Activated naive CD4-positive, alpha-beta T cell treated with anti-CD3 and anti-CD28 coated beads for 36 hours (primary cell): ENCODE results near the gene LAG3. TPM values are rescaled to one million over a fixed set of nuclear protein-coding genes. Genes with fewer than 3 reads are reported as not detected.
"Not testable (repeated sequence)": the region's sequence is repeated elsewhere in the genome, so short reads cannot be mapped to it uniquely, and the experiment has no call there.

Experiments used
- CTCF ChIA-PET: fragments of 350-600 bp; sonication (Branson Sonifier 250); formaldehyde crosslinking; loops from one replicate; lab custom pipeline; 2021; ENCODE audit warnings: antibody characterized with exemption; lab: Charles Lee
- DNase-seq: peaks from one replicate; pipeline ENCODE4 v3.0.0-alpha.2; 2020
- H3K27ac Mint-ChIP-seq: one replicate; pipeline ENCODE4 v1.8.0; 2021; ENCODE audit warnings: mild to moderate bottlenecking, mixed read lengths
- H3K27me3 Mint-ChIP-seq: one replicate; pipeline ENCODE4 v1.8.0; 2021; ENCODE audit warnings: low read depth, mixed read lengths
- H3K36me3 Mint-ChIP-seq: one replicate; pipeline ENCODE4 v1.8.0; 2021; ENCODE audit warnings: low read depth, mixed read lengths
- H3K4me1 Mint-ChIP-seq: one replicate; pipeline ENCODE4 v1.8.0; 2021; ENCODE audit warnings: low read depth, mixed read lengths
- H3K4me3 Mint-ChIP-seq: one replicate; pipeline ENCODE4 v1.8.0; 2021; ENCODE audit warnings: mild to moderate bottlenecking, moderate library complexity, mixed read lengths
- H3K9me3 Mint-ChIP-seq: one replicate; pipeline ENCODE4 v1.8.0; 2021; ENCODE audit warnings: mixed read lengths
- intact Hi-C: fragments of 100-400 bp; cut with micrococcal nuclease; formaldehyde crosslinking; loops from one replicate; pipeline ENCODE4 v1.15.1; 2023
- total RNA-seq, 2 experiments: library from RNA; stranded (reverse); gene quantifications; one replicate each; pipeline ENCODE4 v1.2.3, GENCODE V29; 2021

Gene LAG3
- total RNA-seq, 2 experiments from 2014 or later: 22.8 to 25.1 TPM

GRCh38 chr12:6742834-6743233 is 29.5 kb upstream of the LAG3 start:
- H3K4me1 Mint-ChIP-seq: peaks cover 38% of the 10 kb centered on the region
- peak overlapping the region; percentile 71 for H3K27ac Mint-ChIP-seq
- no peak overlapping the region for H3K4me3 Mint-ChIP-seq
- peaks cover 27% of the 10 kb centered on the region for H3K36me3 Mint-ChIP-seq
- H3K27me3 Mint-ChIP-seq: no peaks in the 10 kb centered on the region
- DNase-seq: no peak
- CTCF ChIA-PET: interaction anchor here (0.7 to 3.9 kb wide), 5 partner anchors 11 to 148 kb away, joined by 3 to 22 read pairs (median 3); partner anchors contain the start of genes COPS7A and MLF2
- peaks cover 8% of the 10 kb centered on the region for H3K9me3 Mint-ChIP-seq
- intact Hi-C loops: loop anchor here (1.0 kb wide), 1 partner anchor 19 kb away; the partner anchor contains the start of gene COPS7A

GRCh38 chr12:6743300-6743699 is 29.0 kb upstream of the LAG3 start:
- CTCF ChIA-PET: interaction anchor here (0.7 to 3.9 kb wide), 5 partner anchors 10 to 148 kb away, joined by 3 to 22 read pairs (median 3); partner anchors contain the start of genes COPS7A and MLF2
- Mint-ChIP-seq H3K27ac (peak overlapping the region; percentile 71), H3K4me1 (peaks cover 38% of the 10 kb centered on the region), H3K36me3 (peaks cover 31% of the 10 kb centered on the region)
- peak; percentile 57 for DNase-seq
- intact Hi-C loops: loop anchor here (1.0 kb wide), 1 partner anchor 19 kb away; the partner anchor contains the start of gene COPS7A
- not testable (repeated sequence) for H3K4me3 Mint-ChIP-seq, H3K9me3 Mint-ChIP-seq, H3K27me3 Mint-ChIP-seq

- Mint-ChIP-seq H3K4me3 (no peak overlapping the region), H3K36me3 (peaks cover 36% of the 10 kb centered on the region), H3K27ac (peak overlapping the region; percentile 90), H3K9me3 (peaks cover 8% of the 10 kb centered on the region), H3K4me1 (peaks cover 38% of the 10 kb centered on the region), H3K27me3 (no peaks in the 10 kb centered on the region)
- CTCF ChIA-PET: interaction anchor here (0.7 to 3.9 kb wide), 3 partner anchors 8 to 91 kb away, joined by 3 to 22 read pairs (median 3); partner anchors contain the start of gene MLF2
- intact Hi-C loops: no loop called here
- peak; percentile 72 for DNase-seq
Measured at GRCh38 chr12:6745741-6746525, 26.4 kb upstream of the LAG3 start.

GRCh38 chr12:6747216-6747615 is 25.1 kb upstream of the LAG3 start:
- H3K4me1 Mint-ChIP-seq: peaks cover 44% of the 10 kb centered on the region
- CTCF ChIA-PET: interaction anchor here (1.2 kb wide), 1 partner anchor 90 kb away, joined by 3 read pairs; no protein-coding TSS in a partner anchor

GRCh38 chr12:6748761-6749160 is 23.6 kb upstream of the LAG3 start:
- H3K4me3 Mint-ChIP-seq: no peak overlapping the region
- peaks cover 36% of the 10 kb centered on the region for H3K4me1 Mint-ChIP-seq
- DNase-seq: no peak
- H3K27me3 Mint-ChIP-seq: no peaks in the 10 kb centered on the region
- H3K36me3 Mint-ChIP-seq: peaks cover 41% of the 10 kb centered on the region
- peaks cover 3% of the 10 kb centered on the region for H3K9me3 Mint-ChIP-seq
- intact Hi-C loops: no loop called here
- no peak overlapping the region for H3K27ac Mint-ChIP-seq
- CTCF ChIA-PET: no interaction called here

More at GRCh38 chr12:6747216-6747615, 25.1 kb upstream of the LAG3 start:
- Mint-ChIP-seq H3K27ac (peak overlapping the region; percentile 54), H3K36me3 (peaks cover 41% of the 10 kb centered on the region), H3K9me3 (peaks cover 8% of the 10 kb centered on the region), H3K4me3 (no peak overlapping the region), H3K27me3 (no peaks in the 10 kb centered on the region)
- no peak for DNase-seq
- intact Hi-C loops: no loop called here

- Mint-ChIP-seq H3K27me3 (no peaks in the 10 kb centered on the region), H3K36me3 (peaks cover 29% of the 10 kb centered on the region), H3K27ac (peak overlapping the region; percentile 34), H3K4me3 (no peak overlapping the region), H3K9me3 (no peaks in the 10 kb centered on the region), H3K4me1 (peaks cover 28% of the 10 kb centered on the region)
- DNase-seq: no peak
- CTCF ChIA-PET: interaction anchor here (0.8 kb wide), 1 partner anchor 75 kb away, joined by 4 read pairs; no protein-coding TSS in a partner anchor
- intact Hi-C loops: no loop called here
Measured at GRCh38 chr12:6750506-6750905, 21.8 kb upstream of the LAG3 start.

- Mint-ChIP-seq H3K36me3 (peaks cover 24% of the 10 kb centered on the region), H3K4me1 (peaks cover 22% of the 10 kb centered on the region), H3K9me3 (no peaks in the 10 kb centered on the region), H3K27me3 (no peaks in the 10 kb centered on the region), H3K4me3 (peak overlapping the region; percentile 96), H3K27ac (peak overlapping the region; percentile 97)
- no peak for DNase-seq
- intact Hi-C loops: loop anchor here (2.0 kb wide), 1 partner anchor 83 kb away; no protein-coding TSS in a partner anchor
- CTCF ChIA-PET: interaction anchor here (0.9 to 9.9 kb wide), 10 partner anchors 8 to 197 kb away, joined by 4 to 166 read pairs (median 27); partner anchors contain the start of genes CD4, GPR162, LAG3 and P3H3
Measured at GRCh38 chr12:6751767-6752166, 20.6 kb upstream of the LAG3 start.

GRCh38 chr12:6752167-6752920 is 20.0 kb upstream of the LAG3 start:
- Mint-ChIP-seq H3K27ac (peak overlapping the region; percentile 97), H3K27me3 (no peaks in the 10 kb centered on the region), H3K4me1 (peaks cover 21% of the 10 kb centered on the region), H3K4me3 (peak overlapping the region; percentile 96), H3K9me3 (no peaks in the 10 kb centered on the region), H3K36me3 (peaks cover 21% of the 10 kb centered on the region)
- peak; percentile 45 for DNase-seq
- CTCF ChIA-PET: interaction anchor here (0.8 to 9.9 kb wide), 23 partner anchors 8 to 197 kb away, joined by 3 to 166 read pairs (median 11); partner anchors contain the start of genes CD4, COPS7A, GPR162 and LAG3
- intact Hi-C loops: loop anchor here (2.0 kb wide), 1 partner anchor 82 kb away; no protein-coding TSS in a partner anchor

GRCh38 chr12:6752921-6753771 is 19.2 kb upstream of the LAG3 start, which contains the start of gene MLF2:
Gene MLF2 (minus strand): TSS chr12:6753141. CDS start chr12:6752334, 807 bp downstream.
- no peaks in the 10 kb centered on the region for H3K27me3 Mint-ChIP-seq

GRCh38 chr12:6753772-6754356 is 18.5 kb upstream of the LAG3 start:
- H3K36me3 Mint-ChIP-seq: peaks cover 12% of the 10 kb centered on the region
- H3K4me1 Mint-ChIP-seq: peaks cover 31% of the 10 kb centered on the region
- peak overlapping the region; percentile 97 for H3K27ac Mint-ChIP-seq
- H3K9me3 Mint-ChIP-seq: no peaks in the 10 kb centered on the region
- intact Hi-C loops: loop anchor here (1.0 to 2.0 kb wide), 13 partner anchors 12 to 186 kb away; partner anchors contain the start of genes CD4, COPS7A, ING4 and NOP2
- DNase-seq: no peak
- CTCF ChIA-PET: interaction anchor here (0.7 to 9.9 kb wide), 30 partner anchors 8 to 197 kb away, joined by 3 to 166 read pairs (median 6); partner anchors contain the start of genes CD4, CDCA3, COPS7A and GNB3
- H3K4me3 Mint-ChIP-seq: peak overlapping the region; percentile 96
- H3K27me3 Mint-ChIP-seq: no peaks in the 10 kb centered on the region

More at GRCh38 chr12:6752921-6753771, 19.2 kb upstream of the LAG3 start, which contains the start of gene MLF2:
- intact Hi-C loops: loop anchor here (1.0 to 2.0 kb wide), 13 partner anchors 13 to 185 kb away; partner anchors contain the start of genes CD4, COPS7A, ING4 and NOP2
- DNase-seq: peak; percentile 99
- Mint-ChIP-seq H3K4me1 (peaks cover 25% of the 10 kb centered on the region), H3K9me3 (no peaks in the 10 kb centered on the region), H3K36me3 (peaks cover 14% of the 10 kb centered on the region), H3K4me3 (peak within 1 kb of the TSS; percentile 96), H3K27ac (peak within 1 kb of the TSS; percentile 97)
- CTCF ChIA-PET: interaction anchor here (0.6 to 9.9 kb wide), 33 partner anchors 9 to 196 kb away, joined by 3 to 166 read pairs (median 5); partner anchors contain the start of genes CD4, CDCA3, COPS7A and GNB3
